OCI-LY7 (cell line): ENCODE data around the gene ZRSR2. TPM values are rescaled to one million over a fixed set of nuclear protein-coding genes. Genes with fewer than 3 reads are reported as not detected.

ENCODE experiments used
- Bru-seq: library from RNA; stranded (reverse); fragments of 400-500 nt; gene quantifications from one replicate; lab custom pipeline; 2021; lab: Mats Ljungman, UMichigan
- BruChase-seq, 2 experiments: library from RNA; stranded (reverse); fragments of 400-500 nt; gene quantifications; one replicate each; lab custom pipeline; 2021; lab: Mats Ljungman, UMichigan
- BruUV-seq: library from RNA; stranded (reverse); fragments of 400-500 nt; replicated peaks from 2 replicates; lab custom pipeline; 2021; lab: Mats Ljungman, UMichigan
- CTCF ChIA-PET: fragments of 300-600 bp; sonication (Branson Sonifier 250); formaldehyde crosslinking; loops from one replicate; lab custom pipeline; 2022; ENCODE audit warnings: antibody characterized with exemption; ENCODE audit not compliant: unreplicated experiment; lab: Charles Lee
- POLR2A ChIA-PET: fragments of 300-600 bp; sonication (Branson Sonifier 250); formaldehyde crosslinking; loops from one replicate; lab custom pipeline; 2022; ENCODE audit warnings: antibody characterized with exemption; lab: Charles Lee
- DNase-seq: peaks from one replicate; pipeline ENCODE4 v3.0.0-alpha.2; 2015; ENCODE audit warnings: low spot score
- H2AFZ ChIP-seq: fragments of 200-600 bp; sonication (generic), shearing (Covaris generic); 2 replicates; pipeline ENCODE4 v1.6.1; 2014; ENCODE audit warnings: mild to moderate bottlenecking, antibody characterized with exemption, low read length, moderate library complexity
- H3K27ac ChIP-seq: fragments of 200-600 bp; sonication (generic); 2 replicates; pipeline ENCODE4 v1.5.1; 2014; ENCODE audit warnings: mixed run types, low read depth, mild to moderate bottlenecking, moderate library complexity, low read length, inconsistent platforms; ENCODE audit not compliant: poor library complexity, severe bottlenecking
- H3K36me3 ChIP-seq: fragments of 200-600 bp; sonication (generic); 2 replicates; pipeline ENCODE4 v1.6.1; 2014; ENCODE audit warnings: mild to moderate bottlenecking, antibody characterized with exemption, low read length, moderate library complexity, mixed read lengths; ENCODE audit not compliant: insufficient read depth
- H3K4me1 ChIP-seq: fragments of 200-600 bp; sonication (generic); 2 replicates; pipeline ENCODE4 v1.5.1; 2014; ENCODE audit warnings: mild to moderate bottlenecking, low read length; ENCODE audit not compliant: insufficient read depth, poor library complexity, severe bottlenecking
- H3K4me2 ChIP-seq: fragments of 200-600 bp; sonication (generic); 2 replicates; pipeline ENCODE4 v1.6.1; 2014; ENCODE audit warnings: mild to moderate bottlenecking, low read length
- H3K4me3 ChIP-seq: fragments of 200-600 bp; sonication (generic); 2 replicates; pipeline ENCODE4 v1.5.1; 2014; ENCODE audit warnings: mild to moderate bottlenecking, low read depth, low read length; ENCODE audit not compliant: poor library complexity, severe bottlenecking
- H3K79me2 ChIP-seq: fragments of 200-600 bp; sonication (generic); 2 replicates; pipeline ENCODE4 v1.6.1; 2016; ENCODE audit warnings: low read depth, mild to moderate bottlenecking, low read length, moderate library complexity, mixed read lengths; ENCODE audit not compliant: insufficient read depth
- H3K9me2 ChIP-seq: fragments of 200-600 bp; sonication (generic); 2 replicates; pipeline ENCODE4 v1.6.1; 2016; ENCODE audit warnings: mild to moderate bottlenecking, low read length, mixed read lengths; ENCODE audit not compliant: insufficient read depth
- H3K9me3 ChIP-seq: fragments of 200-600 bp; sonication (generic); 2 replicates; pipeline ENCODE4 v1.6.1; 2014; ENCODE audit warnings: mild to moderate bottlenecking, mixed run types, low read length, mixed read lengths
- H4K20me1 ChIP-seq: fragments of 200-600 bp; sonication (generic); 2 replicates; pipeline ENCODE4 v1.6.1; 2014; ENCODE audit warnings: mild to moderate bottlenecking, antibody characterized with exemption, low read length, moderate library complexity, mixed read lengths; ENCODE audit not compliant: insufficient read depth
- CTCF ChIP-seq: fragments of 200-600 bp; sonication (generic); conservative IDR thresholded peaks from 2 replicates; pipeline ENCODE4 v1.5.1; 2014; ENCODE audit warnings: mild to moderate bottlenecking, antibody characterized with exemption, low read length, moderate library complexity, mixed read lengths
- EZH2phosphoT487 ChIP-seq: fragments of 200-600 bp; sonication (generic); IDR thresholded peaks from 2 replicates; pipeline ENCODE4 v1.6.1; 2018; ENCODE audit warnings: low read depth, borderline replicate concordance, mild to moderate bottlenecking, mixed run types, antibody characterized with exemption, low read length, moderate library complexity, mixed read lengths
- intact Hi-C: fragments of 100-400 bp; cut with micrococcal nuclease; formaldehyde crosslinking; loops from one replicate; pipeline ENCODE4 v1.10.0; 2022; ENCODE audit not compliant: unreplicated experiment
- long read RNA-seq: library from polyadenylated mRNA; stranded (forward); transcript quantifications from one replicate; pipeline ENCODE4 v2.0.0, GENCODE V29; 2022
- total RNA-seq, 2 experiments: library from RNA; depleted of rRNA in 1 of 2; stranded (reverse); fragments of >200 nt in 1 of 2; shearing (Covaris generic) in 1 of 2; gene quantifications; 2 replicates each; pipeline ENCODE4 v1.2.3, GENCODE V29; 2014 to 2022

Gene ZRSR2, protein sequence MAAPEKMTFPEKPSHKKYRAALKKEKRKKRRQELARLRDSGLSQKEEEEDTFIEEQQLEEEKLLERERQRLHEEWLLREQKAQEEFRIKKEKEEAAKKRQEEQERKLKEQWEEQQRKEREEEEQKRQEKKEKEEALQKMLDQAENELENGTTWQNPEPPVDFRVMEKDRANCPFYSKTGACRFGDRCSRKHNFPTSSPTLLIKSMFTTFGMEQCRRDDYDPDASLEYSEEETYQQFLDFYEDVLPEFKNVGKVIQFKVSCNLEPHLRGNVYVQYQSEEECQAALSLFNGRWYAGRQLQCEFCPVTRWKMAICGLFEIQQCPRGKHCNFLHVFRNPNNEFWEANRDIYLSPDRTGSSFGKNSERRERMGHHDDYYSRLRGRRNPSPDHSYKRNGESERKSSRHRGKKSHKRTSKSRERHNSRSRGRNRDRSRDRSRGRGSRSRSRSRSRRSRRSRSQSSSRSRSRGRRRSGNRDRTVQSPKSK
- total RNA-seq (2014; rRNA removed; shearing (Covaris generic)) (6.2 and 6.5 TPM in 2 replicates), total RNA-seq (2022) (13.7 and 14.0 TPM in 2 replicates), Bru-seq, nascent RNA (percentile 71 among the genes with signal in this experiment), BruChase-seq, experiment 1, labeled RNA remaining after a 6-hour chase (percentile 72 among the genes with signal in this experiment), BruChase-seq, experiment 2, labeled RNA remaining after a 2-hour chase (percentile 71 among the genes with signal in this experiment)
- long read RNA-seq, transcript ZRSR2-201 (11 exons, 1,491 nt), result major isoform, 9 of 21 reads
- long read RNA-seq, partial matches to known transcripts, result 3 of 21 reads
- long read RNA-seq, other reads (novel, unspliced or antisense), result 9 of 21 reads

GRCh38 chrX:15789979-15790768, at the start of gene ZRSR2:
ZRSR2 (plus strand) TSS chrX:15790484; CDS start chrX:15790496, 12 bp downstream.
- peak; percentile 86 for DNase-seq
- Histone ChIP-seq H3K4me1 (peaks cover 7% of the 10 kb centered on the region), H3K27ac (peak within 1 kb of the TSS; percentile 89), H3K4me3 (peak within 1 kb of the TSS; percentile 89), H4K20me1 (no peaks in the 10 kb centered on the region), H3K9me3 (no peaks in the 10 kb centered on the region), H3K9me2 (no peaks in the 10 kb centered on the region), H2AFZ (peak within 1 kb of the TSS; percentile 75), H3K79me2 (peaks cover 36% of the 10 kb centered on the region; the same call in 1 of the 2 replicates), H3K4me2 (peak within 1 kb of the TSS; percentile 52), H3K36me3 (peaks cover 19% of the 10 kb centered on the region)
- CTCF ChIA-PET, result interaction anchor here (0.7 kb wide), 1 partner anchor 1069 kb away, joined by 3 read pairs; no protein-coding TSS in a partner anchor
- TF ChIP-seq CTCF, result no peak
- no peak for TF ChIP-seq EZH2phosphoT487
- intact Hi-C loops, result loop anchor here (1.0 to 10.0 kb wide), 2 partner anchors 65 to 915 kb away; partner anchors contain the start of genes FANCB and MOSPD2
- BruUV-seq, result TSS peak; percentile 78
- POLR2A ChIA-PET, result interaction anchor here (0.5 to 2.3 kb wide), 19 partner anchors 7 to 659 kb away, joined by 3 to 15 read pairs (median 3); partner anchors contain the start of gene CA5B

DNA sequence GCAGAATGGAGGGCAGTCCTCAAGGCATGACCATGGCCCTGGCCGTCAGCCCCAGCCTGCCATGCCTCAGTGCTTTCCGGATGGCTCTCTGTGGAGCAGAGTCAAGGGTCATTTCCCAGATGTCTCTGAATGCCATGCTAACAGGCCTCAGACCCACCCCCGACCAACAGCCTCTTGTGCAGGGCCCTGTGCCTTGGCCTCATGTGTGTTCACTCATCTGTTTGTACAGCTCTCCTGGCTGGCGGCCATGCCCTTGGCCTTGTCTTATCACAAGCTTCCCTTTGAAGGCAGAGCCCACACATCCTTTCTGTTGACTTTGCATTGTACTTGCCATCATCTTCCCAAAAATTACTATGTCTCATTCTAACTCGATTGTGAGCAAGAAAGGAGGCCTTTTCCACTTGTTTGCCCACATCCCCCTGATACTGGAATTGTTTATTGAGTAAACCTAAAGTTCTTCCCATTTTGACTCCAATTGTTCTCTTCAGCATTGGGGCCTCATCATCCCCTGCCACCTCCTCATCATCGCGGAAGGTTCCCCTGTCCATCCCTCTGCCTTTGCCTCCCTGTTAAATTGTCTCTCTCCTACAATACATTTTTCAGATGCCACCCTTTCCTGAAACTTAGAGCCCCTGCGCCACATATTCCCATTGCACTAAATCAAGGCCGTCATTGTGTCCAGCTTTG, 46.0 kb upstream of the ZRSR2 start:
- TF ChIP-seq CTCF (no peak), EZH2phosphoT487 (no peak)
- intact Hi-C loops, result no loop called here
- H3K4me1 ChIP-seq, result no peaks in the 10 kb centered on the region
- no peaks in the 10 kb centered on the region for H3K9me2 ChIP-seq
- no peaks in the 10 kb centered on the region for H4K20me1 ChIP-seq
- no peaks in the 10 kb centered on the region for H3K9me3 ChIP-seq
- H2AFZ ChIP-seq, result no peak overlapping the region
- ChIA-PET POLR2A (no interaction called here), CTCF (no interaction called here)
- H3K4me3 ChIP-seq, result no peak overlapping the region
- no peak overlapping the region for H3K4me2 ChIP-seq
- H3K79me2 ChIP-seq, result no peaks in the 10 kb centered on the region
- BruUV-seq, result no TSS peak
- H3K27ac ChIP-seq, result no peak overlapping the region
- no peaks in the 10 kb centered on the region for H3K36me3 ChIP-seq
- no peak for DNase-seq
